ENCODE data around the gene GCG. TPM values are rescaled to one million over a fixed set of nuclear protein-coding genes. Genes with fewer than 3 reads are reported as not detected.

GCG gene
- total RNA-seq: not detected in 2 replicates

DNA sequence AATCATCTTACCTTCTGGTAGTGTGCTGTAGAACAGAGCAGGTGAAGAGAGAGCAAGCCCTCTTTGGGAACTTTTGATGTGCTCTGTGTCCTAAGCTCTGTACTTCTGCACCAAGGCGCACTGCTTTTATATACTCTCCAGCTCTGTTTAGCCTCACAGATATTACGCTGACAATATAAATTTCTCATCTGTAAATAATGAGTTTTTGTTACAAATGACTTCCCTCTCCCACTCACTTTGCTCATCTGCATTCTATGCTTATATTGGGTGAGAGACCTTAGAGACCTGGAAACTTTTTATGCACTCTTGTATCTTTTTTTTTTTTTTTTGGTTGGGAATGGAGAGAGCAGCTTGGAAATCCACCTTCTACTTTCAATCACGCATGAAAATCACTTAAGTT lies at the start of gene GCG:
GCG (minus strand) TSS at position 101 of the 400 bp plus-strand sequence. CDS start 3,069 bp downstream, outside the sequence.
- Mint-ChIP-seq H3K27me3 (ENCODE audit: insufficient read depth) (peaks cover 44% of the 10 kb centered on the region), H3K36me3 (ENCODE audit: low read depth) (no peaks in the 10 kb centered on the region), H3K9me3 (no peaks in the 10 kb centered on the region), H3K27ac (no peak within 1 kb of the TSS), H3K4me1 (ENCODE audit: low read depth) (peaks cover 7% of the 10 kb centered on the region), H3K4me3 (no peak within 1 kb of the TSS)
- no peak for DNase-seq (ENCODE audit: low spot score)
- intact Hi-C loops (cut with micrococcal nuclease): loop anchor here (2.0 kb wide), 1 partner anchor 69 kb away; no protein-coding TSS in a partner anchor

DNA sequence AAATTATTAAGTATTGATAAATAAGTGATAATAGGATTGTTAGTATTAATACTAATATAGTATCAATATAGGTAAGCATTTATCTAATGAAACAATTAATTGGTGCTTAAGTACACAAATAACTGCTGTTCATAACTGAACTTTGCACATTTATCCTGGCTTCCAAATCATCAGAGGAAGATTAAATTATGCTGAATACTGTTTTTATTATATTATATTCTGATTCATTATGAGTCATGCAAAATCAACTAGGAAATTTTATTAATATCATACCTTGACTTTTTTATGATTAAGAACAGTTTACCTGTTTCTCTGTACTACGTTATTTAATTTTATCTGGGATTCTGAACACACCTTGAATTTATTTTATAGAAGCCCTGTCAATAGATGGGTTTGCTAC lies 48.6 kb upstream of the GCG start:
- no peak for DNase-seq (ENCODE audit: low spot score)
- H3K27me3 Mint-ChIP-seq (ENCODE audit: insufficient read depth): peaks cover 4% of the 10 kb centered on the region

DNA sequence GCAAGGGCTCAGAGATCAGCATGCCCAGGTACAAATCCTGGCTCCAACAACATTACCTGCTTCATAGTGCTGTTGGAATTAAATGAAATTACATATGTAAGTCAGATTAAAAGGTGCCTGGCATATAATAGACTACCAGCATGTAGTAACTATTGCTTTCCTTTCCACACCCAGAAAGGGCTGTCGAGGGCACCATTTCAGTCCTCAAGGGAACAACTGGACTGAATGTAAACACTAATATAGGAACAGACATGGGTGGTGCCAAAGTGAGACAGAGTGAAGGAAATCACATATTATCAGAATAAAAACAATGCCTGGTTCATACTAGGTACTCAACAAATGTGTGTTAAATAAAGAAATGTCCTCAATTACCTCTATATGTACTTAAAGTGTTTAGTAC lies 47.9 kb upstream of the GCG start:
- H3K27ac Mint-ChIP-seq: no peak overlapping the region
- no peaks in the 10 kb centered on the region for H3K36me3 Mint-ChIP-seq (ENCODE audit: low read depth)
- H3K4me3 Mint-ChIP-seq: no peak overlapping the region
- H3K9me3 Mint-ChIP-seq: no peaks in the 10 kb centered on the region
- intact Hi-C loops (cut with micrococcal nuclease): no loop called here
- peaks cover 7% of the 10 kb centered on the region for H3K4me1 Mint-ChIP-seq (ENCODE audit: low read depth)
- peaks cover 4% of the 10 kb centered on the region for H3K27me3 Mint-ChIP-seq (ENCODE audit: insufficient read depth)
- DNase-seq (ENCODE audit: low spot score): no peak

More for the DNA sequence above, 48.6 kb upstream of the GCG start:
- Mint-ChIP-seq H3K4me1 (ENCODE audit: low read depth) (peaks cover 7% of the 10 kb centered on the region), H3K4me3 (no peak overlapping the region), H3K9me3 (no peaks in the 10 kb centered on the region), H3K27ac (no peak overlapping the region), H3K36me3 (ENCODE audit: low read depth) (no peaks in the 10 kb centered on the region)
- intact Hi-C loops (cut with micrococcal nuclease): no loop called here

DNA sequence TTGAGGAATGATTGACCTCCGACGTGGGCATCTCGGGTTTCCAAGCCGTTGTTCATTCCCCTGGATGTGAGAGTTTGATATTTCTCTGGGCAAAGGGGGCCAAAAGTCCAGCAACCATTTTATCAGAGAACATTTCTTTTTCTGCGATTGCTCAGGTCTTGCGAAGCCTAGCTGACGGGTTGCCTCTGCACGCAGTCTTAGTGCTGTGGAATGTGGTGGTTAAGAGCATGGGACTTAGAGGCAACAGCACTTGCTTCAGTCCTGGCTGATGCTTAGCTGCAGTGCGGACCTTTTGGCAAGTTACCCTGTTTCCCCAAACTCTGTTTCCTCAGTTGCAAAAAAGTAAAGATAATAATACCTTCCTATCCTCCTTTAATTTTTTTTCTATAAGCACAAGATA lies 46.2 kb upstream of the GCG start:
- Mint-ChIP-seq H3K36me3 (ENCODE audit: low read depth) (no peaks in the 10 kb centered on the region), H3K4me1 (ENCODE audit: low read depth) (peaks cover 7% of the 10 kb centered on the region), H3K4me3 (no peak overlapping the region), H3K27me3 (ENCODE audit: insufficient read depth) (peaks cover 11% of the 10 kb centered on the region), H3K27ac (no peak overlapping the region), H3K9me3 (no peaks in the 10 kb centered on the region)
- DNase-seq (ENCODE audit: low spot score): no peak
- intact Hi-C loops (cut with micrococcal nuclease): no loop called here

DNA sequence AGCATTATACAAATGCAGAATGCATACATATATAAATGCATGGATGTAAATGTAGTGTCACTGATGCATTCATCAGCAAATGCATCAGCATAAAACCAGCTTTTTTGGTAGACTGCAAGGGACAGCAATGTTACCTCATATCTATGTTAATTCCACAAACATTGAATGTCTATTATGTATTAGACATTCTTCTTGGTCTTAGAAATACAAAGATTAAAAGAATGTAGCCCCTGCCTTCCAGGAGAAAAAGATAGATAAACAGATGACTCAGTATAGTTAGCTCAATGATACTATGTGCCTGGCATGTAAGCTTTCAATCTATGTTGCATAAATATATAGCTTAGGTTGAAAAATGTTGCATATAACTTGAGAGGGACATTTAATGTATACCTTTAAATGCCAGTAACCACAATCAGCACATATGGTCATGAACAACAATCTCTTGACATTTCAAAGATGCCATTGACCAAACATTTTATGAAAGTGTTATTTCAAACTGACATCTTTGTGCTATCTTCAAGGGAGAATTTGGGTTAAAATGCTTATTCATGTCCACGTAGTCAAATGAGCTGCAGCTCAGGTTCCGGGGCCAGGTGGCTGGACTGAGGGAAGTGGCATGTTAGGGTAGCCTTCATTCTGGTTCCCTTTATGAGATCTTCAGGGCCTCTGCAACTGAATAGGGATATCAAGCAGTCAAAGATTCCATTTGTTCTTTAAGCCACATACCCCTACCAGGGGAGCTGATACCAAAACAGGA lies 45.2 kb upstream of the GCG start:
- Mint-ChIP-seq H3K27me3 (ENCODE audit: insufficient read depth) (peaks cover 11% of the 10 kb centered on the region), H3K4me1 (ENCODE audit: low read depth) (peaks cover 7% of the 10 kb centered on the region), H3K36me3 (ENCODE audit: low read depth) (no peaks in the 10 kb centered on the region), H3K9me3 (no peaks in the 10 kb centered on the region), H3K4me3 (no peak overlapping the region), H3K27ac (no peak overlapping the region)
- no peak for DNase-seq (ENCODE audit: low spot score)
- intact Hi-C loops (cut with micrococcal nuclease): no loop called here

DNA sequence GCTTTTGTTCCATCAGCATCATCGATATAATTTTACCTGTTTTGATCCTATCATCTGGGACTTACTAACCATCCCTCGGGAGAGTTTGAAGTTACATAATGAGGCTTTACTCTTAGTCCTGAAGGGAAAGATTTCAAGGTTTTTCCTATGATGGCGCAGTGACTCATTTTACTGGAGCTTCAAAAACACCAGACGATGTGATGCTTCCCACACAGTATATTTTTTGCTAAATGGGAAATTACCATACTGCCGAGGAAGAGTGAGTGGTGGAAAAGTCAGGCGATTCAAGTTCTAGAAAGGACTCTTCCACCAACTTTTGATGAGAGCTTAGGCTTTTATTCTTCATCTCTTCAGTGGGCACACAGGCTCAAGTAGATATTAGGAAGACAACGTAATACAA lies 44.6 kb upstream of the GCG start:
- Mint-ChIP-seq H3K27ac (no peak overlapping the region), H3K27me3 (ENCODE audit: insufficient read depth) (peaks cover 16% of the 10 kb centered on the region), H3K36me3 (ENCODE audit: low read depth) (no peaks in the 10 kb centered on the region), H3K9me3 (no peaks in the 10 kb centered on the region), H3K4me1 (ENCODE audit: low read depth) (peaks cover 7% of the 10 kb centered on the region), H3K4me3 (no peak overlapping the region)
- intact Hi-C loops (cut with micrococcal nuclease): no loop called here
- no peak for DNase-seq (ENCODE audit: low spot score)

DNA sequence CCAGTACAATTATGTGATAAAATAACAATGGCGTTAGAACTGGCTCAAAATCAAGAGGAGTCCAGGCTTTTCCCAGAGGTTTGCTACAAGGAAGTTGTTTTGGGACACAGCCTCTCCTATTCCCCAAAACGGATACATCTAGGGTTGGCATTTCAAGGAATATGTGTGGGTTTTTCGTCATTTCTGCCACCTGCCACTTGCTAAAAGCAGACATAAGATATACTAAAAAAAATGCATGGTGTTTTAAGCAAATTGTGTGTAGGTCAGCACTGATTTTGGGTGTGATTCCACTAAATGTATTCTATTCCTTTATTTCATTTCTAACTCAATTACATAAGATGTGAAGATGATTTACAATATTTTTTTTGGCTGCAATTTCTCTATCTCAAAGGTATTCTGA lies 36.4 kb upstream of the GCG start:
- peaks cover 11% of the 10 kb centered on the region for H3K27me3 Mint-ChIP-seq (ENCODE audit: insufficient read depth)
- intact Hi-C loops (cut with micrococcal nuclease): no loop called here
- no peak overlapping the region for H3K4me3 Mint-ChIP-seq
- no peaks in the 10 kb centered on the region for H3K9me3 Mint-ChIP-seq
- no peaks in the 10 kb centered on the region for H3K4me1 Mint-ChIP-seq (ENCODE audit: low read depth)
- H3K27ac Mint-ChIP-seq: no peak overlapping the region
- no peak for DNase-seq (ENCODE audit: low spot score)
- no peaks in the 10 kb centered on the region for H3K36me3 Mint-ChIP-seq (ENCODE audit: low read depth)

DNA sequence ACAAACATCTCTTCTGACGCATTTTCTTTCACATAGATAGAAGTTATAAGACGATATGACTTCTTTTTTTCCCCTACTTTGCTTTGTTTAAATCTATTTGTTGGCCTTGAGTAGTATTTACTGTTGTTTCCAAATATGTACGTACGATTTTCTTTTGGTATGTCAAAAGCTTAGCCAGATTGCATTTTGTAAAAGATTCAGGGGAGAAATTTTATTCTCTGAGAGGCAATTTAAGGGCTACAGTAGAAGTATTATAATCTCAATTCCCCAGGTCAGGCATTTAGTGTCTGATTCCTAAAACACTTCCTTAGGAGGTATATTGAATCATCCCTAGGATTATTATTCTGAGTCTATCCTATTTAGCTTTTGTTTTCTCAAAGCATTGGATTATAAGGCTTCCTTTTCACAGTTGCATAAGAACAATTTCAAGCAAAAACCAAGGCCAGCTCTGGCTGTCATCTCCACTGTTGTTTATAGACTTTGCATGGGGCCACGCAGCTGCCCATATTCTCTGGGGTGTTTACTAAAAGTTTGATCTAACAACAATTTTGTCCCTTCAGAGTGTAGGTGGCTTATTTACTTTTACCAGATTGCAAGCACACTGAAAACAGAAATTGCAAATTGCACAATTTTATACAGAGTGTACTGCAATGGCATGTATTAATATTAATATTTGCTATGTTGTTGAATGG lies 33.6 kb upstream of the GCG start:
- intact Hi-C loops (cut with micrococcal nuclease): no loop called here
- H3K4me3 Mint-ChIP-seq: no peak overlapping the region
- H3K27me3 Mint-ChIP-seq (ENCODE audit: insufficient read depth): peaks cover 8% of the 10 kb centered on the region
- H3K36me3 Mint-ChIP-seq (ENCODE audit: low read depth): no peaks in the 10 kb centered on the region
- no peak overlapping the region for H3K27ac Mint-ChIP-seq
- no peaks in the 10 kb centered on the region for H3K4me1 Mint-ChIP-seq (ENCODE audit: low read depth)
- no peak for DNase-seq (ENCODE audit: low spot score)
- no peaks in the 10 kb centered on the region for H3K9me3 Mint-ChIP-seq

DNA sequence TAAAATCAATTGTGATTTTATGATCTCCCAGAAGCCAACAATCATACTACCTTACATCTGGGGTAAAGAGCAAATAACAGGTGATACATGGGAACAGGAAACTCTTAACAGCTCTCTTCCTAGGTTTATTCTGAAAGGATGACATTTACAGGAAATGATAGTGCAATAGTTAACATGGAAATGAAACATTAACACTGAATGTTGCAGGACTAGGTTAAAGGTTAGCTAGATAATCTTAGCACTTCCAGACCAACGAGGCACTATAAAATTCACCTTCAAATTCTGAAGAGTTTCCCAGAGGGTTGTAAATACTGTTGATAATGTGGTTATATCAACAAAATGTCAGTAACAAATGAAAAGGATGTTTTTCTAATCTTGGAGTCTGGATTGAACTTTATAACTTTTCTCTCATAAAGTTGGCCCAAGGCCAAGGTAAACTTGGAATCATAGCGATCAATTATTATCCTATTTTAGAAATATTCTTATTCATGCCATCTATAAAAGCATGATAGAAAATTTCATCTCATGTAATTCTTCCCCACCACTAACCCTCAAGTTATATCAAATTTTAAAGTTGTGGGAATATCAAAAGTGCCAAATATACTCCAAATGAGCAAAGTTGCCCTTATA lies 32.9 kb upstream of the GCG start:
- H3K9me3 Mint-ChIP-seq: no peaks in the 10 kb centered on the region
- intact Hi-C loops (cut with micrococcal nuclease): no loop called here
- DNase-seq (ENCODE audit: low spot score): no peak
- H3K27me3 Mint-ChIP-seq (ENCODE audit: insufficient read depth): peaks cover 8% of the 10 kb centered on the region
- H3K4me3 Mint-ChIP-seq: no peak overlapping the region
- no peaks in the 10 kb centered on the region for H3K4me1 Mint-ChIP-seq (ENCODE audit: low read depth)
- no peak overlapping the region for H3K27ac Mint-ChIP-seq
- no peaks in the 10 kb centered on the region for H3K36me3 Mint-ChIP-seq (ENCODE audit: low read depth)

DNA sequence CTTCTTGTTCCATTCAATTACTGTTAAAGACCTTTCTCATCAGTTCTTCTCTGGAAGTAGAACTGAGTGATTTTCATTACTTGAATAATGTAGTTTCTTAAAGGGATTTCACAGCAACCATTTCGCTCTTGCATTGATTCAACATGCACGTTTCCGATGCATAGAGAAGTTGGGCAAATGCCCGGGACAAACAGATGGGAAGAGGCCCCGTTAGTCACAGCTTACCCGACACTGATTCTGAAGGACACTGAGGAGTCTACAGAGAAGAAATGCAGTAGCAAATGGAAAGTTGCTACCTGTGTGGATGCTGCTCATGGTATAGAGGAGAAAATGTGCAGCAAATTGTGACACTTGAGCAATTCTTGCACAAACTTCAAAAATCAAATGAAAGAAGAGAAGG lies 32.3 kb upstream of the GCG start:
- intact Hi-C loops (cut with micrococcal nuclease): no loop called here
- Mint-ChIP-seq H3K4me3 (no peak overlapping the region), H3K9me3 (no peaks in the 10 kb centered on the region), H3K36me3 (ENCODE audit: low read depth) (no peaks in the 10 kb centered on the region), H3K4me1 (ENCODE audit: low read depth) (no peaks in the 10 kb centered on the region), H3K27me3 (ENCODE audit: insufficient read depth) (peaks cover 8% of the 10 kb centered on the region), H3K27ac (no peak overlapping the region)
- DNase-seq (ENCODE audit: low spot score): no peak

DNA sequence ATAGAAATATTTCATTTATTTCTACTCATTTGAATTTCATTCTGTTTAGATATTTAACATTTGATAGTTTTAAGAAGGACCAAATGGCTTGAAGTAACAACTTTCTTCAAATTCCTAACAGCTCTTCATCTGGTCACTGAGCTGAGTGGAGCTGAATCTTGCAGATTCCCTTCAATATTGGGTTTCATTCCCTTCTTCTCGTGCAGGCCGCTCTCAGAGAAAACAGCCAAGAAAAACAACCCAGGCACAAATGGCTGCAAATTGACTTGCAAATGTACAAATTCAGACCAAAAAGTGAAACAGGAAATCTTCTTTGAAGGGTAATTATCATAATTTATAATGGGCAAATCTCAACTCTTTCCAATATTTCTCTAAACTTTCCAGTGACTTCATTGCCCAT lies 30.3 kb upstream of the GCG start:
- no peak for DNase-seq (ENCODE audit: low spot score)
- H3K27me3 Mint-ChIP-seq (ENCODE audit: insufficient read depth): peaks cover 3% of the 10 kb centered on the region
- intact Hi-C loops (cut with micrococcal nuclease): no loop called here
- no peaks in the 10 kb centered on the region for H3K36me3 Mint-ChIP-seq (ENCODE audit: low read depth)
- H3K9me3 Mint-ChIP-seq: no peaks in the 10 kb centered on the region
- no peaks in the 10 kb centered on the region for H3K4me1 Mint-ChIP-seq (ENCODE audit: low read depth)
- H3K27ac Mint-ChIP-seq: no peak overlapping the region
- no peak overlapping the region for H3K4me3 Mint-ChIP-seq

DNA sequence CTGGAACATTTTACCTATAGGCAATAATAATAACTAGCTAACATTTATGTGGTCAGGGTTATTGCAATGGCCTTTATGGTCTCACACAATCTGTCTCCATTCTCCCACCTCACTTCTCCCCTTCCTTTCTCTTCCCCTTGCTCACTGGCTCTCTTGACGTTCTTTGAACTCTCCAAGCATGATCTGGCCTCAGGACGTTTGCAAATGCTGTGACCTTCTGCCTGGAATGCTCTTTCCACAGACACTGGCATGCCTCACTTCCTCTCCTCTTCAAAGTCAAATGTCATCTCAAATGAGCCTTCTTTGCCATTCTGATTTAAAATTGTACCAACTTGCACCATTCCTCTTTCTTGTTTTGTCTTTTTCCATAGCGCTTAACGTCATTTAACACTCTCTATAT lies 25.3 kb upstream of the GCG start:
- intact Hi-C loops (cut with micrococcal nuclease): no loop called here
- no peak overlapping the region for H3K27ac Mint-ChIP-seq
- H3K4me3 Mint-ChIP-seq: no peak overlapping the region
- H3K4me1 Mint-ChIP-seq (ENCODE audit: low read depth): no peaks in the 10 kb centered on the region
- H3K27me3 Mint-ChIP-seq (ENCODE audit: insufficient read depth): peaks cover 10% of the 10 kb centered on the region
- no peaks in the 10 kb centered on the region for H3K36me3 Mint-ChIP-seq (ENCODE audit: low read depth)
- no peak for DNase-seq (ENCODE audit: low spot score)
- H3K9me3 Mint-ChIP-seq: no peaks in the 10 kb centered on the region

DNA sequence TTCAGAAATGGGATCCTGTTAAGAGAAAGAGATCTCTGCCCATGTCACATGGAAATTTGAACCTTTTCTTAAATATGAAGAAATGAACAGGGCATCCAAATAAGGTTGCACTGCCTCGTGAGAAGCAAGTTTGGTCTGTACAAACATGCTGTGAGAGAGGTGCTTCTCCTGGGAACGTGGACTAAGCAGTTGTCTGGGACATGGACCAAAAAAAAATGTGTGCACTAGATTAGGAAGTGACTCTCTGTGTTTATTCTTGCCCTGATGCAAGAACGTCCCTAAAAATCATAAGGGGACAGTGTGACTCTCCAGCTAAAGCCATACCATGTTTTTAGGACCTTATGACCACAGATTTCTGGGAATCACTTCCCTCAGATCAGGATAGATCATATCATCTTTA lies 23.7 kb upstream of the GCG start:
- no peak for DNase-seq (ENCODE audit: low spot score)
- Mint-ChIP-seq H3K27ac (no peak overlapping the region), H3K27me3 (ENCODE audit: insufficient read depth) (peaks cover 14% of the 10 kb centered on the region), H3K4me1 (ENCODE audit: low read depth) (no peaks in the 10 kb centered on the region), H3K36me3 (ENCODE audit: low read depth) (no peaks in the 10 kb centered on the region), H3K4me3 (no peak overlapping the region), H3K9me3 (no peaks in the 10 kb centered on the region)
- intact Hi-C loops (cut with micrococcal nuclease): no loop called here
